Esophagus muscularis mucosa (tissue), 3 donors: ENCODE data around the gene ATP7A.

Source experiments
- POLR2A ChIP-seq: fragments of 450-650 bp; IDR thresholded peaks from one replicate; pipeline ENCODE4 v1.6.1; 2017; ENCODE audit warnings: antibody characterized with exemption, moderate library complexity, mild to moderate bottlenecking, low read depth
- POLR2AphosphoS5 ChIP-seq, 2 donors: sonication (generic); formaldehyde crosslinking; IDR thresholded peaks; one replicate each; pipeline ENCODE4 v1.6.1; 2017; ENCODE audit warnings: antibody characterized with exemption in 2 of 2
- TF ChIP-seq, protein P1 (sequence below), 3 experiments: fragments of 200-600 bp in 2 of 3; fragments of 450-650 bp in 1 of 3; sonication (generic) in 2 of 3; IDR thresholded peaks; one replicate each; pipeline ENCODE4 v1.5.1; 2017 to 2019; ENCODE audit warnings: antibody characterized with exemption in 3 of 3, mild to moderate bottlenecking in 2 of 3, moderate library complexity in 1 of 3

DNA sequence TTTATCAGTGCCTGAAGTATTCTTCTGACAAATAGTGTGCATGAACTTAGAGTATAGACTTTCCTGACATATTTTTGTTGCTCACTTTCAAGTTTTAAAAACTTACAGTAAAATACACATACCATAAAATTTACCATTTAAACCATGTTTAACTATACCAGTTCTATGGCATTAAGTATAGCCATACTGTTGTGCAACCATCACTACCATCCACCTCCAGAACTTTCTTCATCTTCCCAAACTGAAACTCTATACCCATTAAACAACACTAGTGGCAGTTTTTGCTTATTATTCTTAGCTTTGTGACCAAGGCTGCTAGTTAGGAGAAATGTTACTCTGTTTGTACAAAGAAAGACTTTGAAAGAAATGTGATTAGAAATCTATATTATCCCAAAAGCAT is 25.8 kb downstream of the ATP7A start:
- TF ChIP-seq, protein P1, sequence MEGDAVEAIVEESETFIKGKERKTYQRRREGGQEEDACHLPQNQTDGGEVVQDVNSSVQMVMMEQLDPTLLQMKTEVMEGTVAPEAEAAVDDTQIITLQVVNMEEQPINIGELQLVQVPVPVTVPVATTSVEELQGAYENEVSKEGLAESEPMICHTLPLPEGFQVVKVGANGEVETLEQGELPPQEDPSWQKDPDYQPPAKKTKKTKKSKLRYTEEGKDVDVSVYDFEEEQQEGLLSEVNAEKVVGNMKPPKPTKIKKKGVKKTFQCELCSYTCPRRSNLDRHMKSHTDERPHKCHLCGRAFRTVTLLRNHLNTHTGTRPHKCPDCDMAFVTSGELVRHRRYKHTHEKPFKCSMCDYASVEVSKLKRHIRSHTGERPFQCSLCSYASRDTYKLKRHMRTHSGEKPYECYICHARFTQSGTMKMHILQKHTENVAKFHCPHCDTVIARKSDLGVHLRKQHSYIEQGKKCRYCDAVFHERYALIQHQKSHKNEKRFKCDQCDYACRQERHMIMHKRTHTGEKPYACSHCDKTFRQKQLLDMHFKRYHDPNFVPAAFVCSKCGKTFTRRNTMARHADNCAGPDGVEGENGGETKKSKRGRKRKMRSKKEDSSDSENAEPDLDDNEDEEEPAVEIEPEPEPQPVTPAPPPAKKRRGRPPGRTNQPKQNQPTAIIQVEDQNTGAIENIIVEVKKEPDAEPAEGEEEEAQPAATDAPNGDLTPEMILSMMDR (IDR thresholded peaks at IDR 0.05), result no peak
- TF ChIP-seq POLR2AphosphoS5 (IDR thresholded peaks at IDR 0.05) (no peak), POLR2A (no peak)
